Lower lobe of right lung (tissue), 2 donors: ENCODE results near the gene SLAMF9. TPM values are rescaled to one million over a fixed set of nuclear protein-coding genes. Genes with fewer than 3 reads are reported as not detected.

Source experiments
- ATAC-seq, 2 donors: fragments of 200-7000 bp; cut with Tn5 transposase; one replicate each; pipeline ENCODE4 v1.9.1; 2020 to 2022; ENCODE audit warnings: mild to moderate bottlenecking in 2 of 2, moderate library complexity in 2 of 2
- DNase-seq: peaks from one replicate; pipeline ENCODE4 v3.0.0-alpha.2; 2020
- H3K27ac ChIP-seq: fragments of 200-600 bp; one replicate; pipeline ENCODE4 v1.8.0; 2022
- H3K27me3 ChIP-seq: fragments of 200-600 bp; one replicate; pipeline ENCODE4 v1.8.0; 2022; ENCODE audit warnings: low read depth
- H3K36me3 ChIP-seq: fragments of 200-600 bp; one replicate; pipeline ENCODE4 v1.8.0; 2022; ENCODE audit warnings: mild to moderate bottlenecking
- H3K4me1 ChIP-seq: fragments of 200-600 bp; one replicate; pipeline ENCODE4 v1.8.0; 2022
- H3K4me3 ChIP-seq: fragments of 200-600 bp; one replicate; pipeline ENCODE4 v1.8.0; 2022; ENCODE audit warnings: mild to moderate bottlenecking
- H3K9me3 ChIP-seq: fragments of 200-600 bp; one replicate; pipeline ENCODE4 v1.8.0; 2022
- CTCF ChIP-seq: fragments of 200-600 bp; IDR thresholded peaks from one replicate; pipeline ENCODE4 v1.8.0; 2022; ENCODE audit warnings: antibody characterized with exemption, mild to moderate bottlenecking
- intact Hi-C: fragments of 100-400 bp; cut with DNase I; formaldehyde crosslinking; loops from one replicate; pipeline ENCODE4 v1.11.0; 2022
- total RNA-seq: library from RNA; stranded (reverse); fragmentation: NEBNext Ultra II Directional; extraction: Animal tissue kit (Norgen Biotek cat#: 25700); gene quantifications from one replicate; pipeline ENCODE4 v1.2.1, GENCODE V29; 2021
- donor health status: DM: no; HTN: yes; CAD: no; lungs with severe emphysema.

SLAMF9 gene
- total RNA-seq, 1 donor from 2014 or later, result not detected

DNA sequence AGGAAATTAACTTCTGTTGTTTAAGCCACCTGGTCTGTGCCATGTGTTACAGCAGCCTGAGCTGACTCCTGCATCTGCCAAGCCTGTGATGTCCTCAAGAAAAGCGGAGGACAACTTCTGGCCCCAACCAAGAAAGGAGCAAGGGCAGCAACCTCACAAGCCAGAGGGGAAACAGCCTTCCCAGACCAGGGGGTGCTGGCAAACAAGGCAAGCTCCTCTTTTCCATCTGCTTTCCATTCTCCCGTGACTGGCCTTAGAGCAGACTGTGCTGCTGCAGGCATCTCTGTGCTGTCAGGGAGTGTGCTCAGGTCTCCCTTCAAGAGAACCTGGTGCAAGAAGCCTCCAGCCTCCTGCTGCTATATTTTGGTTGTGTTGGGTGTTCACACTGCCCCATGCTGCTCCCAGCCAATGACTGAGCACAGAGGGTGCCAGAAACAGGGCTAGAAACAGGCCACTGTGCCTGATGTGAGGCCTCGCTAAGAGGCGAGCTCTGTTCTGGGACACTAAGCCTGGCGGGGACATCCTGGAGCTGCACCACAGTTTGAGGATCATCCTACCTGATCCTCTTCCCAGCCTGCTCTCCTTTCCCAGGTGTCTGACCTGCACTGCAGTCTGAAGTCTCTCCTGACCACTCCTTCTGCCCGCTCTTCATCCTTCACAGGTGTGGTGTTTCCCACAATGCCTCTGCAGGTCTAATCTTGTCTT is 27.5 kb upstream of the SLAMF9 start:
- Histone ChIP-seq H3K27ac (no peak overlapping the region), H3K4me3 (no peak overlapping the region), H3K4me1 (no peaks in the 10 kb centered on the region), H3K27me3 (no peaks in the 10 kb centered on the region), H3K9me3 (no peaks in the 10 kb centered on the region), H3K36me3 (no peaks in the 10 kb centered on the region)
- DNase-seq (no peak), ATAC-seq (no peak)
- no peak for TF ChIP-seq CTCF
- intact Hi-C loops, result no loop called here

DNA sequence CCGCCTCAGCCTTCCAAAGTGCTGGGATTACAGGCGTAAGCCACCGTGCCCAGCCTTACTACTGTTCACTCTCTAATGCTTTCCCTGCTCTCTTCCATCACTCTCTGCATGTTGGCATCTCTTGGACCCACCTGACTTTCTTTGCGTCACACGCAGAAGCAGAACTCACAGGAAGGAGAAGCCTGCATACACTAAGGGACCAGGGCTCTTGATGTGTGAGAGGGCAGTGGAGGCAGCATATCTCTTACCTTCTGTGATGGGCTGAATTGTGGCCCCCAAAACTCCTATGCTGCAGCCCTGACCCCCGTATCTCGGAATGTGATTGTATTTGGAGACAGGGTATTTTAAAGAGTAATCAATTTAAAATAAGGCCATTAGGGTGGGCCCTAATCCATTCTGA is 26.7 kb upstream of the SLAMF9 start:
- Histone ChIP-seq H3K4me3 (no peak overlapping the region), H3K27me3 (no peaks in the 10 kb centered on the region), H3K36me3 (no peaks in the 10 kb centered on the region), H3K27ac (no peak overlapping the region), H3K4me1 (no peaks in the 10 kb centered on the region), H3K9me3 (no peaks in the 10 kb centered on the region)
- DNase-seq (no peak), ATAC-seq (no peak)
- intact Hi-C loops, result no loop called here
- no peak for TF ChIP-seq CTCF

DNA sequence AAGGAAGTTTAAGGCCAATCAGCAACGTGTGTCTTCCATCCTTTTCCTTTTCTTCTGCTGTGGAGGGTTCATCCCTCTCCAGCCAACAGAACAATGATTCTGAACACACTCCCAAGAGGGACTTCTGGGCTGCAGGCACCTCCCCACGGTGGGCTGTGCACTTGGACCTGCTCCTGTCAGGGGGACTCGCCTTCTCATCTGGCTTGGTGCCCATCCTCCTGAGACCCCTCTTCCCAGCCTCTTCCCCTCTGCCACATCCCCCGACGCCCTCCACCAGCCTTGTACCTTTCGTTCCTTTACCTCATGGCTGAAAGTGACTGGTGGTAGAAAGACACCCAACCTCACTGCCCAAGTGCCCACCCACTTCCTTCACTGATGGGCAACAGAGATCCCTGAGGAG is 26.0 kb upstream of the SLAMF9 start:
- no peaks in the 10 kb centered on the region for H3K9me3 ChIP-seq
- no peak for ATAC-seq
- DNase-seq, result no peak
- H3K4me3 ChIP-seq, result no peak overlapping the region
- H3K36me3 ChIP-seq, result no peaks in the 10 kb centered on the region
- H3K4me1 ChIP-seq, result no peaks in the 10 kb centered on the region
- H3K27ac ChIP-seq, result no peak overlapping the region
- H3K27me3 ChIP-seq, result no peaks in the 10 kb centered on the region
- intact Hi-C loops, result no loop called here
- no peak for TF ChIP-seq CTCF

DNA sequence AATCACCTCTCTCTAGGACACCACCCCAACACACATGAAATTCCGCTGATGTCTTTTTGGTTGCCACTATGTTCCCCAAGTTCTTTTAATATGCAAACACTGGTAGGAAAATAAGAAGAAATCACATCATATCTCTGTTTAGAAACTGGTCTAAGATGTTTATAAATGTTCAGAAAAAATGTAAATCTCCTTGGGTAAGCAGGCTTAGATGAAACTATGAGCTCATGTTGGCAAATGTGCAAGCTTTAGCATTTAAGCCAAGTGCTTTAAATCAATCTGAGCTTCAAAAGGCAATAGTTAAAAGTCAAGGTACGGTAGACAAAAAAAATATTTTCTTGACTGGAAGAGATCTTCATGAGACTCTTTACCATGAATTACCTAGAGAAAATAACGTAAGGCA is 25.2 kb upstream of the SLAMF9 start:
- TF ChIP-seq CTCF, result no peak
- Histone ChIP-seq H3K9me3 (no peaks in the 10 kb centered on the region), H3K27ac (no peak overlapping the region), H3K36me3 (no peaks in the 10 kb centered on the region), H3K4me1 (no peaks in the 10 kb centered on the region), H3K27me3 (no peaks in the 10 kb centered on the region), H3K4me3 (no peak overlapping the region)
- intact Hi-C loops, result no loop called here
- DNase-seq (no peak), ATAC-seq (no peak)

- intact Hi-C loops, result no loop called here
- DNase-seq (no peak), ATAC-seq (no peak)
- H3K9me3 ChIP-seq, result no peaks in the 10 kb centered on the region
- TF ChIP-seq CTCF, result no peak
- no peaks in the 10 kb centered on the region for H3K27me3 ChIP-seq
- no peak overlapping the region for H3K4me3 ChIP-seq
- H3K36me3 ChIP-seq, result no peaks in the 10 kb centered on the region
- no peak overlapping the region for H3K27ac ChIP-seq
- no peaks in the 10 kb centered on the region for H3K4me1 ChIP-seq
Observed at GRCh38 chr1:159978107-159978398, 24.0 kb upstream of the SLAMF9 start.
